NCI-H187 treated with DMSO at 0.1 percent for 48 hours (cell line): ENCODE measurements around the gene GABPA.
A peak's percentile ranks its signal among the peaks of the same experiment; 100 is the strongest.
"Not testable (repeated sequence)": the region's sequence is repeated elsewhere in the genome, so short reads cannot be mapped to it uniquely, and the experiment has no call there.

Experiments used
- DNase-seq: peaks from one replicate; lab custom pipeline; 2025; lab: John Stamatoyannopoulos, UW

Gene GABPA

GRCh38 chr21:25742900-25743299 lies 8.1 kb downstream of the GABPA start:
- no peak for DNase-seq

DNA sequence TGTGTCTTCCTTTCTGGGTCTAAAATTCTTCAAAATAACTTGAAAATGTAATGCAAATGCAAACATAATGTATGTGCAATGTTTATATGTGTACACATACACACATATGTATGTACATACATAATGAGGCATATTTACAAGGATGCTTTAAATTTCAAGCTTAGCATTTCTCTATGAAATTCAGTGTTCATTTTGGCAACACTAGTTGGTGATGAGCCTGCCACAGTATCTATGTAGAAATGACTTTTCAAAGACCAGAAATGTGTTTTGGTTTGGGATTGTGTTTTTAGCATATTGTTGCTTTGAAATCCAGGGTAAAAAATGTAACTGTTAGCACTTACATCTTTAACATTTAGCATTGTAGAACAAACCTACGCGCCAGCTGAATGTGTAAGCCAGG lies 10.1 kb downstream of the GABPA start:
- no peak for DNase-seq

- no peak for DNase-seq
These were observed 15.3 kb downstream of the GABPA start for GRCh38 chr21:25750085-25750484.

- no peak for DNase-seq
These were observed 17.6 kb downstream of the GABPA start for GRCh38 chr21:25752416-25752815.

GRCh38 chr21:25756190-25756932 lies 21.6 kb downstream of the GABPA start:
- DNase-seq: no peak

DNA sequence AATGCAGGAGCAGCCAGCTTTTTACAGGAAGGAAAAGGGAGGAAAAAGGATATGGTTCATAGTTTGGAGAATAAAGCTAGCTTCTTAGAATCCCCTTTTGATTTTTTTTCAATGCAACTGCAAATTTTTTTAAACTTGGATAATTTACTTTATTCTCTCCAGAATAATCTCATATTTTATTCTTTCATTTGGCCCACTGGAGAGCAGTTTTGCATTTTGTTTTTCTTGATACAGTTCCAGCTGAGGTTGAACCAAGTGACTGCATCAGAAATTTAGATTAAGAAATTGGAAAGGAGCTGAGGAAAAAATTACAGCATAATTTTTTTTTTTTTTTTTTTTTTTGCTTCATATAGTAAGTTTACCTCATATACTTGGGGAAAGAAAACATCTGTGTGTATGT lies 22.8 kb downstream of the GABPA start:
- DNase-seq: no peak

GRCh38 chr21:25759573-25759972 lies 24.8 kb downstream of the GABPA start:
- DNase-seq: no peak

GRCh38 chr21:25760061-25760460 lies 25.3 kb downstream of the GABPA start:
- DNase-seq: no peak

DNA sequence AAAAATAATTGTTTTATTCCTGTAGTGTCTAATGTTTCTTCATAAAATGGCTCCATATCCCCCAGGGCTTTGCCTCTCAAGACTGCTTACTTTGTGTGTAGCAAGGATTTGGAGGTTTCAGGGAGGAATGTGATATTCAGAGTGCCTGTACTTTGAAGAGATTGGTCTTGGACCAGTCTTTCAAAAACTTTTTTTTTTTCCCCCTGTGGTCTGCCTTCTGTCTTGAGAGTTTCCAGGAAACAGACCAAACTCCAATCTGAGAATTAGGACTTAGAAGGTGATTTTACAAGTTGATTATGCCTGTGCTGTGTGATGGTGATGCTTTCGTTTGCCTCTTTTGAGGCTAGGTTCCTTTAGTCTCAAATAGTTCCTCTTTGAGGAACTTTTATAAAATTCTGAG lies 25.9 kb downstream of the GABPA start:
- no peak for DNase-seq

DNA sequence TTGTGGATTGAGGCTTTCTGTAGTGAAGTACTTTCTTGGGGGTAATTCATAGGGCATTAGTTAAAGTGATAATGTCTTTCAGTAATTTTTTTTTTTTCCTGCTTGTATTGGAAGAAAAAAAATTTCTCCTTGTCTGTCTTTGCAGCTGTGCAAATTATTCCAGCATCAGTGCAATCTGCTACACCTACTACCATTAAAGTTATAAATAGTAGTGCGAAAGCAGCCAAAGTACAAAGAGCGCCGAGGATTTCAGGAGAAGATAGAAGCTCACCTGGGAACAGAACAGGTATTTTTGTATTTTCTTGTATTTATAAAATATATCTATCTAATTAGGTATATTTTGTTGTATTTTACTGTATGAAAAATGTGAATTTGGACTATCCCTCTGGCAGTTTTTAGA lies 29.3 kb downstream of the GABPA start:
- DNase-seq: no peak

DNA sequence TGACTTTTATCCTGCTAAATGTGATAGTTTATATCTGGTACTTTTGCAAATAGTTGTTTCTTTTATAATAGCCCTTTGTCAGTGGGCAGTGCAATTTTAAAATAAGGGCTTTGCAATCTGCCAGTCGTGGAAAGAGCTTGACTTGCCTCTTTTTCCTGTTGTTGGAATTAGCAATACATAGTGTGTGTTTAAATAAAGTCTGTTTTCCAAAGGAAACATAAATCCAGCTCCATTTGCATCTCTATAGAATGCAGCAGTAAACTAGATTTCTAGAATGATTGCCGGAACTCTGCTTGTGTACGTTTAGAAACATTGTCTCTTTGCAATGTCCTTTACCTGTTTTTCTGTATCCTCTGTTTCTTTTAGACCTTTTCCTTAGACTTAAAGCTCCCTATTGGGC lies 33.1 kb downstream of the GABPA start:
- no peak for DNase-seq

DNA sequence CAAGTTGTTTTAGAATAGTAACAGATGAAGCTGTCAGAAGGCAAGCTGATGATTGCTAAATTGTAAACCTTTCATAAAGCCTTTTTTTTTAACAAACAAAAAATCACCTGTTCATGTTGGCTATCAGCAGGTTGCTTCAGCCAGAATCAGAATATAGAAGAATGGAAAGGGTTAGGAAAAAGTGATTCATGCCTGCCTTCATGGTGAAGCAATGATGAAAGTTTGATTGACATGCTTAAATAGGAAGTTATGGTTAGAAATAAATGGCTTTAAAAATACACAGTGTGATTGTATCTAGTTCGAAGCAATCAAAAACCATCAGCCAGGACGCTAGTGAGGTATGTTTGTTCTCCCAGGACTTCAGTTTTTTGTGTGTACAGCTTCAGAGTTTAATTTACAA lies 37.9 kb downstream of the GABPA start:
- DNase-seq: no peak

GRCh38 chr21:25776440-25776839 lies 41.7 kb downstream of the GABPA start:
- DNase-seq: no peak

DNA sequence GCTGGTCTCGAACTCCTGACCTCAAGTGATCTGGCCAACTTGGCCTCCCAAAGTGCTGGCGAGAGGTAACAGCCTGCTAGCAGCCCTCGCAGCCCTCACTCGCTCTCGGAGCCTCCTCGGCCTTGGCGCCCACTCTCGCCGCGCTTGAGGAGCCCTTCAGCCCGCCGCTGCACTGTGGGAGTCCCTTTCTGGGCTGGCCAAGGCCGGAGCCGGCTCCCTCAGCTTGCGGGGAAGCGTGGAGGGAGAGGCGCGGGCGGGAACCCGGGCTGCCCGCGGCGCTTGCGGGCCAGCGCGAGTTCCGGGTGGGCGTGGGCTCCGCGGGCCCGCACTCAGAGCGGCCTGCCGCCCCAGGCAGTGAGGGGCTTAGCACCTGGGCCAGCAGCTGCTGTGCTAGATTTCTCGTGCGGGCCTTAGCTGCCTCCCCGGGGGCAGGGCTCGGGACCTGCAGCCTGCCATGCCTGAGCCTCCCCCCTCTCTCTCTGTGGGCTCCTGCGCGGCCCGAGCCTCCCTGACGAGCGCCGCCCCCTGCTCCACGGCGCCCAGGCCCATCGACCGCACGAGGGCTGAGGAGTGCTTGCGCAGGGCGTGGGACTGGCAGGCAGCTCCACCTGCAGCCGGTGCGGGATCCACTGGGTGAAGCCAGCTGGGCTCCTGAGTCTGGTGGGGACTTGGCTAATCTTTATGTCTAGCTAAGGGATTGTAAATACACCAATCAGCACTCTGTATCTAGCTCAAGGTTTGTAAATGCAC lies 43.5 kb downstream of the GABPA start:
- DNase-seq: not testable (repeated sequence)

GRCh38 chr21:25788677-25789076 lies 53.9 kb downstream of the GABPA start:
- DNase-seq: no peak

DNA sequence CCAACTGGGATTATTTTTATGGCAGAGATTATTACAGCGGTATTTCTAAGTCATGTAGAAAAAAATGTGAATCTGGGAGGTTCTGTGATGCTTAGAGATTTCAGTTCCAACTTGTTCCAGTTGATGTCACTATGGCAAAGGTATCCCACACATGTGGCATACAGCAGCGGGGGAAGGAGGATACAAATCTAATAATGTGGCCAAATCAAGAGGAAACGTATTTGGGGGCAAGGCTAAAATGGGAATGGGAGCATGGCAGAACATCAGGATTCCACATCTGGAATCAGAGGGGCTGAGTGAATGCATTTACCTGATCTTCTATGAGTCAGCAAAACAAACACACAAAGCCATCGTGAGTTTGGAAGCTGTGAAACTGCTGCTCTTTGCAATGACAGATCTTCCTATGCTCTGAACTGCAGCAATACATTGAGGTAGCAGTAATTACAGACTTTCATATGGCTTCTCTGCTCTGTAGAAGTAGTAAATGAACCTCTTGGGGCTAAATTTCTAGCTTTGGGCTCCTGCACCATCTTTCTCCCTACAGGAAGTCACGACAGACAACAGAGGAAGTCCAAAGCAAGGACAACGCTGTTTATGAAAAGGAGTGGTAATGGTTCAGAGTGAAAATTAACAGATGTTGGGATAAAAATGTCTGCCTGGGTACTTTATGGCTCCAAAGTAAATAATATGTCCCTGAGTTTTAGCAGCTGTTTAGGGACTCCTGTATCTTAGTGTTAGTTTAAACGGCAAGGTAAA lies 55.5 kb downstream of the GABPA start:
- DNase-seq: no peak

DNA sequence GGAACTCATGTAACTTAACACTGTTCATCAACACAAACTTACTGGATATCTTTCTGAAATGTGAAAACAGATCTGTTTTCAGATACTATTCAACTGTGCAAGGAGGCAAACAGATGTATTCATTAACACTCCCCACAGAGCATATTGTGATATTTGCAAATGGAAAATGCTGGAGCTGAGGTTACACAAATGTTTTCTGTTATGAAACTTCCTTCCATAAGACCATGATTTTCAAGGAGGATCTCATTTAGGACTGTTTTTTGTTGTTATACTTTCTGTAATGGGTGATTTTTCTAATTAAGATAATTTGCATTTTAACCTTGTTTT lies 56.1 kb downstream of the GABPA start:
- no peak for DNase-seq

- no peak for DNase-seq
These were observed 56.5 kb downstream of the GABPA start for GRCh38 chr21:25791319-25791718.

DNA sequence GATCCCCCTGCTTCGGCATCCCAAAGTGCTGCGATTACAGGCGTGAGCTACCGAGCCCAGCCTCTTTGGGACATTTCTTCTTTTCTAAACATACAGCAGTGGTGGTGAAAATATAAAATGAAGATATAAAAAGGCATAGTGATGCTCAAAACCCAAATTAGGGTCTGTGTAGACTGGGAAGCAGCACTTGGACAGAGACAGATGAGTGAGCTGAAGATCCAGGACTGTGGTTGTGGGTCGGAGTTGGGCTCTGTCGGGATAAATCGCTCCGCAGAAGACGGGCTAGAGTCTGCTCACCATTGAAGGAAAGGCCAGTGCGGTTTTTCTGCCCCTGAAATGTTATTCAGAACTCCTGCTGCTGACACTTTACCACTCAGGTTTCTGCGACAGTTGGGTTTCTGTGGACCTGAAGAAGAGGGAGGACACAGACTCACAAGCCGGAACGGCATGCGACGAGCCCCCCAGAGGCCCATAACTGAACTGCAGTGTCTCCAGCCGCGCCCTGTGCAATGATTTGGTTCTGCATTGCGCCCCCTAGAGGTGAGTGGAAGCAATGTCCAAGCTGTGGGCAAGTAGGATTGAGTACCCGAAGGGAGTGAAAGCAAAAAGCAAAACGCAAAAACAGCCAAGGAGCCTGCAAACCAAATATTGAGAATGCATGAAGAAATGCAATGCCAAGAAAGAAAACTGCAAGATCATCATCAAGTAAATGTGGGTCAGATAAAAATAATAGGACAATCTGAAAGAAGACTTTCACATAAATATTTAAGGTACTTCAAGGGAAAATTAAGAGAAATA lies 66.6 kb downstream of the GABPA start:
- peak; percentile 20 for DNase-seq

- DNase-seq: no peak
These were observed 71.3 kb downstream of the GABPA start for GRCh38 chr21:25806060-25806459.

GRCh38 chr21:25807191-25807590 lies 72.4 kb downstream of the GABPA start:
- no peak for DNase-seq

- DNase-seq: no peak
These were observed 74.2 kb downstream of the GABPA start for GRCh38 chr21:25809013-25809412.
